Stimulated activated CD4-positive, alpha-beta T cell treated with anti-CD3 and anti-CD28 coated beads, Interleukin-1b, Interleukin-23, amount 100 ng/mL, for 24 hours (primary cell): Measurements from ENCODE around the gene PFN3.

Source experiments
- DNase-seq, 4 experiments: peaks; one replicate each; pipeline ENCODE4 v3.0.0-alpha.2; 2020; ENCODE audit warnings: low read depth in 4 of 4, low spot score in 1 of 4

PFN3 gene

GRCh38 chr5:177399997-177400868 is at the start of gene PFN3:
PFN3 (minus strand) TSS chr5:177400661; CDS start chr5:177400576, 85 bp downstream.
- no peak for DNase-seq

- no peak for DNase-seq
Observed at GRCh38 chr5:177449140-177450061, 48.9 kb upstream of the PFN3 start.

GRCh38 chr5:177448244-177448950 is 47.9 kb upstream of the PFN3 start:
- no peak for DNase-seq

- no peak for DNase-seq
Observed at GRCh38 chr5:177447611-177448243, 47.3 kb upstream of the PFN3 start.

GRCh38 chr5:177447066-177447610 is 46.7 kb upstream of the PFN3 start:
- DNase-seq: peak in 1 of 4 experiments; percentile 64

GRCh38 chr5:177446200-177447065 is 46.0 kb upstream of the PFN3 start, which contains the start of gene PRR7:
PRR7 (plus strand) TSS chr5:177446814; CDS start chr5:177455068, 8,254 bp downstream.
- DNase-seq: peak in 2 of 4 experiments; percentile 54 to 65

GRCh38 chr5:177445917-177446199 is 45.4 kb upstream of the PFN3 start:
- no peak for DNase-seq

- no peak for DNase-seq
Observed at GRCh38 chr5:177445052-177445916, 44.8 kb upstream of the PFN3 start.

GRCh38 chr5:177444106-177445051 is 43.9 kb upstream of the PFN3 start:
- DNase-seq: no peak

GRCh38 chr5:177443144-177443983 is 42.9 kb upstream of the PFN3 start:
- no peak for DNase-seq

GRCh38 chr5:177442066-177442826 is 41.8 kb upstream of the PFN3 start:
- no peak for DNase-seq

GRCh38 chr5:177440990-177441780 is 40.7 kb upstream of the PFN3 start:
- no peak for DNase-seq

- DNase-seq: no peak
Observed at GRCh38 chr5:177440211-177440989, 39.9 kb upstream of the PFN3 start.

GRCh38 chr5:177439518-177440053 is 39.1 kb upstream of the PFN3 start:
- no peak for DNase-seq
